C4-2B (cell line): Measurements from ENCODE around the gene UNCX.

Source experiments
- H3K27ac ChIP-seq: fragments of 450-650 bp; 2 replicates; pipeline ENCODE4 v1.5.1; 2017
- ZFX ChIP-seq: fragments of 450-650 bp; IDR thresholded peaks from 2 replicates; pipeline ENCODE4 v1.6.1; 2017
- TF ChIP-seq, protein P1 (sequence below): fragments of 450-650 bp; conservative IDR thresholded peaks from 2 replicates; pipeline ENCODE4 v1.5.1; 2017; ENCODE audit warnings: mild to moderate bottlenecking

The UNCX gene

GRCh38 chr7:1248916-1249581, 16.4 kb downstream of the UNCX start:
- H3K27ac ChIP-seq: no peak overlapping the region
- TF ChIP-seq, protein P1, sequence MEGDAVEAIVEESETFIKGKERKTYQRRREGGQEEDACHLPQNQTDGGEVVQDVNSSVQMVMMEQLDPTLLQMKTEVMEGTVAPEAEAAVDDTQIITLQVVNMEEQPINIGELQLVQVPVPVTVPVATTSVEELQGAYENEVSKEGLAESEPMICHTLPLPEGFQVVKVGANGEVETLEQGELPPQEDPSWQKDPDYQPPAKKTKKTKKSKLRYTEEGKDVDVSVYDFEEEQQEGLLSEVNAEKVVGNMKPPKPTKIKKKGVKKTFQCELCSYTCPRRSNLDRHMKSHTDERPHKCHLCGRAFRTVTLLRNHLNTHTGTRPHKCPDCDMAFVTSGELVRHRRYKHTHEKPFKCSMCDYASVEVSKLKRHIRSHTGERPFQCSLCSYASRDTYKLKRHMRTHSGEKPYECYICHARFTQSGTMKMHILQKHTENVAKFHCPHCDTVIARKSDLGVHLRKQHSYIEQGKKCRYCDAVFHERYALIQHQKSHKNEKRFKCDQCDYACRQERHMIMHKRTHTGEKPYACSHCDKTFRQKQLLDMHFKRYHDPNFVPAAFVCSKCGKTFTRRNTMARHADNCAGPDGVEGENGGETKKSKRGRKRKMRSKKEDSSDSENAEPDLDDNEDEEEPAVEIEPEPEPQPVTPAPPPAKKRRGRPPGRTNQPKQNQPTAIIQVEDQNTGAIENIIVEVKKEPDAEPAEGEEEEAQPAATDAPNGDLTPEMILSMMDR: no peak
- no peak for TF ChIP-seq ZFX

GRCh38 chr7:1249731-1250130, 17.1 kb downstream of the UNCX start:
- no peak overlapping the region for H3K27ac ChIP-seq

DNA sequence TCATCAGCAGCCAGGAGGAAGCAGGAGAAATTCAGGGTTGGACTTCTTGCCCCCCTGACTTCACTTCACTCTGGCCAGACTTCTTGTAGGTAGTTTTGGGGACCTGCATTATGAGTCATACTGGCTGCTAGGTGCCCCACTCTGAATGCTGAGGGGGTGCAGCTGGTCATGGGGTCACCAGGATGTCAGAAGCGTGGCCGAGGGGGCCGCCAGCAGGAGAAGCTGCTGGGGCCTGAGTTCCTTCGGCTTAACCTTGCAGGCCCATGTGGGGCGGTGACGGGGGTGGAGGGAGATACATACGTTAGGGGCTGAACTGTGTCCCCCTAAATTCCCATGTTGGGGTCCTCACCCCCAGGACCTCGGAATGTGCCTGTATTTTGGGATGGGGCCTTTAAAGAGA, 18.2 kb downstream of the UNCX start:
- TF ChIP-seq ZFX: no peak
- TF ChIP-seq, protein P1: no peak
- H3K27ac ChIP-seq: no peak overlapping the region

More at GRCh38 chr7:1249731-1250130, 17.1 kb downstream of the UNCX start:
- TF ChIP-seq, protein P1: no peak
- no peak for TF ChIP-seq ZFX

- no peak overlapping the region for H3K27ac ChIP-seq
Observed at GRCh38 chr7:1251796-1252539, 19.3 kb downstream of the UNCX start.

DNA sequence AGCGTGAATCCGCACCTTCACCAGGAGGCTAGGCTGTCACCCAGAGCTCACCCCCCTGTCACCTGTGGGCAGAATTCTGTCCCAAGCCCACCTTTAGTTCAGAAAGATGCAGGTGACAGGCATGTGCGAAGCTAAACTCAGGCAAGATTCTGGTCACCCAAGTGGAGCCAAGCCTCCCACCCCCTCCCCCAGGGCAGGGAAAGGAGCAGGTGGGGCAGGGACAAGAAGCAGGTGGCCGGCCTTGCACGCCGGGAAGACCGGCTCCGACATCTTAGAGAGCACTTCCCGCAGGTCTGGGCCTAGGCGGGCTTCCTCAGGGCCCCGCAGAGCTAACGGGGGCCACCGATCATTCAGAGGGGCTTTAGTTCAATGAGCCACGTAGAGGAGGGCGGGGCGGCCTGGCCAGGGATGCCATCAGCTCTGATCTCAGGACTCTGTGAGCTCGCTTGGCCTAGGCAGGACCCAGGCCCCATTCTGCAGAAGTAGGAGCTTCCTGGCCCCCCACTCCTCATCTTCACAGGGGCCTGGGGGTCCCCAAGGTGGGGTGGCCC, 19.9 kb downstream of the UNCX start:
- no peak overlapping the region for H3K27ac ChIP-seq
- TF ChIP-seq, protein P1: no peak
- no peak for TF ChIP-seq ZFX

More at GRCh38 chr7:1251796-1252539, 19.3 kb downstream of the UNCX start:
- TF ChIP-seq, protein P1: no peak
- TF ChIP-seq ZFX: no peak

DNA sequence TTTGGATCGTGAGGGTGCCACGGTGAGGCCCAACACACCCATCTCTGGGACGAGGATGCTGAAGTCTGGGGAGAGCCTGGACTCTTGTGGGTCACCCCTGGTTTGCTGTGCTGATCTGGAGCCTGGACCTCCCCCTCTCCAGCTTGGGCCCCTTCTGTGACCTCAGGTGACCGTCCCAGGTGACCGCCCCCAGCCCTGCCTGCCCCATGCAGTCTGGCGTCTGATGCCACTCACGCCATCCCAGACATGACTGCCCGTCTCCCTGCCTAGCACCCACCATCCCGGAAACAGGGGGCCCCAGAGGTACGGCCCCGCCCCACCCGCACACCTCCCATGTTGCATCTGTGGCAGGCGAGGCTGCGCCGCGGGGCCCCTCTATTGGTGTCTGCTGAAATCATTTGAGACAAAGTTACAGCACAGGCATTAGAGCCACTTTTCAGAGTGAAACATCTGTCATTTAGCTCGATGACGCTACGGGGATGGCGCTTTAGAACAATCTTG, 21.1 kb downstream of the UNCX start:
- H3K27ac ChIP-seq: no peak overlapping the region
- TF ChIP-seq, protein P1: no peak
- no peak for TF ChIP-seq ZFX
